Renal pelvis (tissue), 12 donors: ENCODE results near the gene C9orf40. TPM values are rescaled to one million over a fixed set of nuclear protein-coding genes. Genes with fewer than 3 reads are reported as not detected.

Experiments used
- DNase-seq: peaks from one replicate; pipeline ENCODE4 v3.0.0-alpha.2; 2013
- long read RNA-seq, 16 experiments: transcript quantifications; one replicate each; lab custom pipeline, GENCODE V29; 2026
- polyA plus RNA-seq, 3 donors: library from polyadenylated mRNA; unstranded; fragments of 120-200 nt; gene quantifications; one replicate each; pipeline ENCODE4 v1.2.1, GENCODE V29; 2013; ENCODE audit not compliant: insufficient read length in 3 of 3

Gene C9orf40
- 1 to 10 TPM; 6.4 to 6.8 (median 6.5) TPM for polyA plus RNA-seq
- long read RNA-seq, donor 1, transcript C9orf40-201 (2 exons, 2,327 nt), result major isoform, 7 of 7 reads
- long read RNA-seq, donor 1, partial matches to known transcripts, result 0 of 7 reads
- long read RNA-seq, donor 1, other reads (novel, unspliced or antisense), result 0 of 7 reads
- long read RNA-seq, donor 2, transcript C9orf40-201 (2 exons, 2,327 nt), result major isoform, 8 of 8 reads
- long read RNA-seq, donor 2, partial matches to known transcripts, result 0 of 8 reads
- long read RNA-seq, donor 2, other reads (novel, unspliced or antisense), result 0 of 8 reads
- long read RNA-seq, donor 3, partial matches to known transcripts, result 0 of 3 reads
- long read RNA-seq, donor 3, other reads (novel, unspliced or antisense), result 0 of 3 reads
- long read RNA-seq, donor 4, partial matches to known transcripts, result 0 of 2 reads
- long read RNA-seq, donor 4, other reads (novel, unspliced or antisense), result 0 of 2 reads
- long read RNA-seq, donor 5, partial matches to known transcripts, result 0 of 4 reads
- long read RNA-seq, donor 5, other reads (novel, unspliced or antisense), result 0 of 4 reads
- long read RNA-seq, donor 6, transcript C9orf40-201 (2 exons, 2,327 nt), result major isoform, 6 of 6 reads
- long read RNA-seq, donor 6, partial matches to known transcripts, result 0 of 6 reads
- long read RNA-seq, donor 6, other reads (novel, unspliced or antisense), result 0 of 6 reads
- long read RNA-seq, donor 7, transcript C9orf40-201 (2 exons, 2,327 nt), result major isoform, 11 of 11 reads
- long read RNA-seq, donor 7, partial matches to known transcripts, result 0 of 11 reads
- long read RNA-seq, donor 7, other reads (novel, unspliced or antisense), result 0 of 11 reads
- long read RNA-seq, donor 8, partial matches to known transcripts, result 0 of 2 reads
- long read RNA-seq, donor 8, other reads (novel, unspliced or antisense), result 0 of 2 reads
- long read RNA-seq, donor 9, transcript C9orf40-201 (2 exons, 2,327 nt), result major isoform, 8 of 8 reads
- long read RNA-seq, donor 9, partial matches to known transcripts, result 0 of 8 reads
- long read RNA-seq, donor 9, other reads (novel, unspliced or antisense), result 0 of 8 reads
- long read RNA-seq, donor 10, transcript C9orf40-201 (2 exons, 2,327 nt), result major isoform, 5 of 5 reads
- long read RNA-seq, donor 10, partial matches to known transcripts, result 0 of 5 reads
- long read RNA-seq, donor 10, other reads (novel, unspliced or antisense), result 0 of 5 reads
- long read RNA-seq, donor 11, transcript C9orf40-201 (2 exons, 2,327 nt), result major isoform, 5 of 5 reads
- long read RNA-seq, donor 11, partial matches to known transcripts, result 0 of 5 reads
- long read RNA-seq, donor 11, other reads (novel, unspliced or antisense), result 0 of 5 reads
- long read RNA-seq, donor 12, transcript C9orf40-201 (2 exons, 2,327 nt), result major isoform, 6 of 11 reads
- long read RNA-seq, donor 12, partial matches to known transcripts, result 5 of 11 reads
- long read RNA-seq, donor 12, other reads (novel, unspliced or antisense), result 0 of 11 reads
- long read RNA-seq, donor 13, result 0 reads
- long read RNA-seq, donor 14, result 0 reads
- long read RNA-seq, donor 15, transcript C9orf40-201 (2 exons, 2,327 nt), result major isoform, 11 of 11 reads
- long read RNA-seq, donor 15, partial matches to known transcripts, result 0 of 11 reads
- long read RNA-seq, donor 15, other reads (novel, unspliced or antisense), result 0 of 11 reads
- long read RNA-seq, donor 16, partial matches to known transcripts, result 0 of 4 reads
- long read RNA-seq, donor 16, other reads (novel, unspliced or antisense), result 0 of 4 reads

GRCh38 chr9:74952201-74953151 lies at the start of gene C9orf40:
TSS of gene C9orf40 (minus strand) at chr9:74952912. CDS start at chr9:74952611, 301 bp downstream.
- DNase-seq, result peak; percentile 82

GRCh38 chr9:75001719-75002421 lies 49.2 kb upstream of the C9orf40 start:
- peak; percentile 91 for DNase-seq

DNA sequence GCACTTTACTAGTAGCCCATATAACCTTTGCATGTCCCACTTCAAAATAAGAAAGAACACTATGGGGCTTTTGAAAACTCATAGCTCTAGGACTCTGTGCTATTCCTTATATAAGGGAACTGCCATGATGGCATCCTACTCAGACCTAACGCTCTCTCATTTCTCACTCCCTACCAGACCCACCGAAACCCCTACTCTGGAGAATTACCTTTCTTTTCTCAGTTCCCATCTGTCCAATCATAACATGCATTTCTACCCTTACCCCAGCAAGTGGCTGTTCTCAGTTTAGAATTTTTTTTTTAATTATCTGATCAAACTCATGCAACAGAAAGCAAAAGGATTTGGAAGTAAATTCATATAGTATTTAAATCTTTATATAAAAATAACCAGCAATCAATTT lies 48.1 kb upstream of the C9orf40 start:
- no peak for DNase-seq

DNA sequence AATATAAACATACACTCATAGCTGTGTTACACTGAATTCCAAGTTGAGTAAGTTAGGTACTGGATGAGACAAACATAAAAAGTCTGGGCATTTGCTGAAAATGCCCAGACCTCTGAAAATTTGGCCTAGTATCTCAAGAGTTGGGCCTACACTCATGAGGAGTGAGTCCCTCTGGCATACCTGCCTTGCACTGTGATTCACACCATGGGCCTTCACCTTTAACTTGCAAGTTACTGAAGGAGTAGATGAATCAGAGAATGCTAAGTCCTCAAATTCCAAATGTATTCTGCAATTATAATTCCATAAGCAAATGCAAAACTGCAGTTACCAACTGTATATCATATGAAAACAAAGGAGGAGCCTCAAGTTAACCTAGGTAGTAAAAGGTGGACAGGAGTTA lies 32.3 kb upstream of the C9orf40 start:
- DNase-seq, result no peak

DNA sequence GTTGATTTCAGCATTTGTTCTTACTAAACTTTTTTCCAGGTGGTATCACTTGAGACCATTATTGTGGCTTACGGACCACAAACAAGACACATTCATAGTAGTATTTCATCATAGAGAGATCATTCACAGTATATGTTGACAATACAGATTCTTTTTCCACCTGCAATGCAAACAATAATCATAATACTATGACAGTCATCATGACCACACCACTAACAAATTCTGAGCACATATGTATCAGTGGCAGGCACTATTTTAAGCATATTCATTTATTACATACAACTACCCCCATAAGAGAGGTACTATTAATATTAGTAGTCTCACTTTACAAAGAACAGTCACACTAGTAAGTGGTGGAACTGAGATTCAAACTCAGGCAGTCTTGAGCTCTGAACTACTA lies 31.0 kb upstream of the C9orf40 start:
- no peak for DNase-seq

GRCh38 chr9:74979844-74980243 lies 27.1 kb upstream of the C9orf40 start:
- DNase-seq, result no peak

DNA sequence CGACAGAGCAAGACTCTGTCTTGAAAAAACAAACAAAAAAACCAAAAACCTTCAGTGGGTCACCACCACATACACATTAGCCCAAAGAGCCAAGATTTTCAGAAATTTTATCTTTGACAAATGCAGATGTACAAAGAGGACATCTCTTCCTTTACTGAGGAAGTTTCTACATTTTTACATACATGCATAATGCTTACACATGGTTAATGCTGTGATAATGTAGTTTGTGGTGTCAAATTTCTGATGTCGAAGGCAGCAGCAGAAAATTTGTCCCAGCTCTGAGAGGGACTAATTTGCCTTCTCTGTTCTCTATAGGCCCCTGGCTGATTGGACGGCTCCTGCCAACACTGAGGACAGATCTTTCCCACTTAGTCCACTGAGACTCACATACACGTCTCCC lies 24.6 kb upstream of the C9orf40 start:
- DNase-seq, result no peak

DNA sequence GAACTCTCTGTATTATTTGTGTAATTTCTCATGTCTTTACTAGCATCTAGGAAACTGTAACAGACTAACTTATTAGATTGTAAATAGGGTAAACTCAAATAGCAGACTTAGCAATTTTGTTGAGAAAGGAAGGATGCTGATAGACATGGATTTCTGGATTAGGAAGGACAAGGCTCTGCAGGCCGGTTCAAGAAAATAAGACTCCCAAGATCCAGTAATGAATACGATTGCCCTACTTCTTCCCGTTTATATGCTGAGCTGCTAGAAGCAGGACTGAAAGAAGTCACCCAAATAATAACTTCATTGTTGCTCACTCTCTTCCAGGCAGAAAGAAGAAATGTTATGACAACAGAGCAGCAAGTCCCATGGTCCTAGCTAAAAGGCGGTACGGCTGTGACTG lies 22.8 kb upstream of the C9orf40 start:
- DNase-seq, result no peak

GRCh38 chr9:74974558-74974957 lies 21.8 kb upstream of the C9orf40 start:
- DNase-seq, result no peak

DNA sequence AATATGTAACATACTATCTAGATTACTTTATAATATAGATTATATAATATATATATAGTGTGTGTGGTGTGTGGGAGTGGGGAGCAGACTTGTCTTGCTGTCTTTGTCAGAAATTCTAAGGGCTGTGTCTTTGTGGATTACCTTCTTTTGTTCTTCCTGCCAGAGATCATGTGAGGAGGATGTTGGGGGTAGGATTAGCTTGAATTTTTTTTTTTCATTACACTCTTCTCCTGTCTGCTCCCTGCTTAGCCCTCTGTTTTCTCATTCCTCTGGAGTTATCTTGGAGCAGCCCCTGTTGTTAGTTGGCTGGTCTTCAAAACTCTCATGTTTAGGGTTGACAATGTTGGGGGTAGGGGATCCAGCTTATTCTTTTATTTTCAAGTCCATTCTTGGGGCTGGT lies 21.0 kb upstream of the C9orf40 start:
- DNase-seq, result no peak

GRCh38 chr9:74963056-74963455 lies 10.3 kb upstream of the C9orf40 start:
- DNase-seq, result no peak

DNA sequence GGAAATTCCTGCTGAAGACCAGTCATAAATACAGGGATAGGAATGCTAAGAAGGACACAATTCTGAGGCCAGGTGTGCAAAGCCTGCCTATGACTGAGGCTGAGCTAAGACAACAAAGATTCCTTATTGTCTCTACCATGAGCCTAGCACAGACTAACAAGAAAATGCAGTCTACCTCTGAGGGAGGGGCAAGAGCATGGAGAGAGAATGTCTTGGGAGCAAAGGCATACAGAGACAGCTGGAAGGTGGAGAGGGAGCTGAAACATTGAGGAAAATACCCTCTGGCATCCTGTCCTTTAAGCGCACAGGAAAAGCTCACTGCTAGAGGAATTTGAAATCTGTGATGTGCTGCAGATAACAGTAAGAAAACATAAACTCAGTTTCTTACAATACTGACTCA lies 8.8 kb upstream of the C9orf40 start:
- no peak for DNase-seq

GRCh38 chr9:74960561-74960960 lies 7.8 kb upstream of the C9orf40 start:
- DNase-seq, result no peak

GRCh38 chr9:74958587-74958986 lies 5.9 kb upstream of the C9orf40 start:
- no peak for DNase-seq

GRCh38 chr9:74953235-74953751 lies 581 bp upstream of the C9orf40 start:
- DNase-seq, result no peak

DNA sequence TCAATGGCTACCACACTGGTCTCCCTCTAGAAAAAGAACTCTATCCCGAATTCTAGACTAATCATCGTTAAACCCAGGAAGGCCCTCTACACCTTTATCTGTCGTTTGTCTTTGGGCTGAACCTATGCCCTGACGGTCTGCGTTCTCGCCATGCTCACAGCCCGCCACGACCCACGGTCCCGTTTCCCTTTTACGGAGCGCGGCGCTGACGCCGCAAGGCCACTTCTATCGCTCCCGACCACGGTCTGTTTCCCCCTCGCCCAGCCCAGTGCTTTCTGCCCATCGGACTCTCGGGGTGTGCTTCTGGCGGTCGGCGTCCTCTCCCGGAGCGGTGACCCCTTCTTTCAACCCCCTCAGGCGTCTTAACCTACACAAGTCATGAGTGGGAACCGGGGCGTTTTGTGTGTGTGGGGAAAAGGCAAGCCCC lies 974 bp downstream of the C9orf40 start:
- DNase-seq, result peak; percentile 41

GRCh38 chr9:74951107-74951720 lies 1.5 kb downstream of the C9orf40 start:
- DNase-seq, result peak; percentile 4
